ENCODE results near the gene HSD17B11. TPM values are rescaled to one million over a fixed set of nuclear protein-coding genes. Genes with fewer than 3 reads are reported as not detected.

HSD17B11 gene
- total RNA-seq, 1 experiment from 2014 or later = 8.8 TPM

- no CpG with 5 or more reads among the region's 3 CpGs for WGBS (ENCODE audit: extremely low coverage, insufficient read length, low lambda C conversion rate)
- H2AK5ac ChIP-seq (ENCODE audit: insufficient read length, low read length) = no peak overlapping the region
- H2BK5ac ChIP-seq (ENCODE audit: insufficient read length, low read length) = no peak overlapping the region
- no peak overlapping the region for H2BK12ac ChIP-seq (ENCODE audit: insufficient read length, low read depth, low read length)
- no peak for TF ChIP-seq CTCF (conservative IDR thresholded peaks at IDR 0.05)
- no peaks in the 10 kb centered on the region for H3K79me2 ChIP-seq (ENCODE audit: insufficient read depth, low read length)
- H4K5ac ChIP-seq (ENCODE audit: insufficient read length, low read depth, low read length) = no peak overlapping the region
- Mint-ChIP-seq H3K9me3 (peaks cover 7 to 11% of the 10 kb centered on the region in 2 experiments), H3K36me3 (ENCODE audit: insufficient read depth in 1 of 3, low read depth in 3 of 3) (peaks cover 14 to 25% (median 17%) of the 10 kb centered on the region in 3 experiments), H3K4me3 (no peak overlapping the region), H3K27me3 (ENCODE audit: low read depth) (peaks cover 6% of the 10 kb centered on the region), H3K27ac (no peak overlapping the region), H3K4me1 (peaks cover 13 to 16% of the 10 kb centered on the region in 2 experiments)
- H4K20me1 ChIP-seq (ENCODE audit: control insufficient read depth, insufficient read depth, insufficient read length) = no peaks in the 10 kb centered on the region
- no peak for DNase-seq
- no peak overlapping the region for H3K4me2 ChIP-seq (ENCODE audit: insufficient read depth, insufficient read length, low read length)
- no peak overlapping the region for H3K18ac ChIP-seq (ENCODE audit: insufficient read length, low read depth, low read length)
- H2AFZ ChIP-seq (ENCODE audit: low read length) = no peak overlapping the region
- no peak overlapping the region for H3K56ac ChIP-seq (ENCODE audit: insufficient read length, low read depth, low read length)
- H3K23me2 ChIP-seq (ENCODE audit: insufficient read length, low read depth, low read length, poor library complexity, severe bottlenecking) = peaks cover 8% of the 10 kb centered on the region
- no peak overlapping the region for H2BK15ac ChIP-seq (ENCODE audit: low read depth, low read length)
- H4K8ac ChIP-seq (replicated peaks; ENCODE audit: insufficient read length, low read depth, low read length) = no peak overlapping the region
- H3K14ac ChIP-seq (ENCODE audit: insufficient read depth, low read length) = no peak overlapping the region
- H3K4ac ChIP-seq (ENCODE audit: low read depth, low read length) = no peak overlapping the region
- H3K79me1 ChIP-seq (ENCODE audit: insufficient read depth, low read depth, low read length, poor library complexity, severe bottlenecking) = no peaks in the 10 kb centered on the region
- no peak overlapping the region for H3K9ac ChIP-seq (ENCODE audit: extremely low read depth, insufficient read length, low read length)
- H4K91ac ChIP-seq (ENCODE audit: insufficient read length, low read depth, low read length) = no peak overlapping the region
- no peak overlapping the region for H3K23ac ChIP-seq (ENCODE audit: insufficient read length, low read depth, low read length)
- H3K9me3 ChIP-seq (ENCODE audit: control insufficient read depth, low read depth, low read length) = no peaks in the 10 kb centered on the region
- H2BK120ac ChIP-seq (ENCODE audit: low read depth, low read length, poor library complexity, severe bottlenecking) = no peak overlapping the region
- no peak overlapping the region for H3T11ph ChIP-seq (ENCODE audit: low read length)
- no peak overlapping the region for H3K27ac ChIP-seq (ENCODE audit: insufficient read length, low read depth, low read length)
- H3K27me3 ChIP-seq (ENCODE audit: insufficient read depth, low read length) = no peaks in the 10 kb centered on the region
- no peaks in the 10 kb centered on the region for H3K4me1 ChIP-seq (ENCODE audit: insufficient read depth, low read length)
- no peak overlapping the region for H2BK20ac ChIP-seq (ENCODE audit: low read depth, low read length, poor library complexity, severe bottlenecking)
These were observed 2.1 kb downstream of the HSD17B11 start for GRCh38 chr4:87388901-87389300.

Data from H9 (cell line).